HL-60/S4 (cell line): ENCODE measurements around the gene SRRM3.
"Not testable (repeated sequence)": the region's sequence is repeated elsewhere in the genome, so short reads cannot be mapped to it uniquely, and the experiment has no call there.

Experiments
- in situ Hi-C: fragments of 300-500 bp; cut with MboI; formaldehyde crosslinking; loops from 2 replicates; pipeline ENCODE4 v1.14.3; 2022; ENCODE audit warnings: low sequenced_read_pairs

SRRM3 gene

GRCh38 chr7:76334320-76334967 lies 132.7 kb downstream of the SRRM3 start:
- in situ Hi-C loops = no loop called here

GRCh38 chr7:76335417-76335816 lies 133.7 kb downstream of the SRRM3 start:
- in situ Hi-C loops = not testable (repeated sequence)

GRCh38 chr7:76336094-76336493 lies 134.4 kb downstream of the SRRM3 start:
- in situ Hi-C loops = no loop called here
